K562 (cell line): ENCODE data around the gene OR5M8. TPM values are rescaled to one million over a fixed set of nuclear protein-coding genes. Genes with fewer than 3 reads are reported as not detected.

Source experiments
- ATAC-seq: fragments of 200-7000 bp; cut with Tn5 transposase; 3 replicates; pipeline ENCODE4 v1.9.1; 2020; ENCODE audit warnings: moderate library complexity
- BruUV-seq: library from RNA; stranded (reverse); fragments of 400-500 nt; replicated peaks from 2 replicates; lab custom pipeline; 2021; lab: Mats Ljungman, UMichigan
- CTCF ChIA-PET: fragments of 300-600 bp; formaldehyde crosslinking; extraction: SDS; loops from one replicate; lab custom pipeline; 2021; ENCODE audit warnings: low intra/inter-chr PET ratio; lab: Yijun Ruan, JAX
- POLR2A ChIA-PET: fragments of 300-600, 350-650 bp; sonication (Branson Sonifier 250); formaldehyde crosslinking; extraction: SDS; loops from one replicate; lab custom pipeline; 2021; ENCODE audit warnings: antibody characterized with exemption, inconsistent platforms; lab: Yijun Ruan, JAX
- DNase-seq, 4 experiments: peaks; one replicate each; pipeline versions ENCODE4 v3.0.0 to v3.0.0-alpha.2; 2011 to 2018; ENCODE audit warnings: low spot score in 3 of 4, mixed read lengths in 3 of 4; ENCODE audit errors: extremely low read depth in 1 of 4
- FAIRE-seq: peaks from 2 replicates; lab custom pipeline; 2011; peaks lifted over from hg19 to GRCh38; lab: Jason Lieb, UNC
- H2AFZ ChIP-seq: 2 replicates; pipeline ENCODE4 v1.6.0; 2011; ENCODE audit warnings: low read depth, low read length, control low read depth, inconsistent platforms
- H3K27ac ChIP-seq: fragments of 200-600 bp; 3 replicates; pipeline ENCODE4 v1.8.0; 2011; ENCODE audit warnings: low read depth, mild to moderate bottlenecking, control low read depth, inconsistent platforms, low read length, moderate library complexity, mixed read lengths; ENCODE audit errors: extremely low read depth
- H3K27me3 ChIP-seq, 2 experiments: fragments of 300-600 bp in 1 of 2; 2 replicates in 1 of 2; 3 replicates in 1 of 2; pipeline versions ENCODE4 v1.6.0 to v1.8.0; 2011; ENCODE audit warnings: inconsistent platforms in 2 of 2, low read length in 2 of 2, mild to moderate bottlenecking in 1 of 2, mixed read lengths in 1 of 2, moderate library complexity in 1 of 2; ENCODE audit not compliant: control insufficient read depth in 2 of 2, insufficient read depth in 2 of 2
- H3K36me3 ChIP-seq: fragments of 300-600 bp; 3 replicates; pipeline ENCODE4 v1.8.0; 2011; ENCODE audit warnings: mild to moderate bottlenecking, low read length, inconsistent platforms; ENCODE audit not compliant: control insufficient read depth, insufficient read depth
- H3K4me1 ChIP-seq, 2 experiments: fragments of 200-600 bp in 1 of 2; replicated peaks in 1 of 2; 2 replicates in 1 of 2; 3 replicates in 1 of 2; pipeline versions ENCODE4 v1.5.1 to v1.8.0; 2011; ENCODE audit warnings: inconsistent platforms in 2 of 2, low read length in 2 of 2, mild to moderate bottlenecking in 1 of 2, mixed read lengths in 1 of 2, moderate library complexity in 1 of 2; ENCODE audit not compliant: control insufficient read depth in 2 of 2, insufficient read depth in 2 of 2
- H3K4me2 ChIP-seq: 2 replicates; pipeline ENCODE4 v1.6.1; 2011; ENCODE audit warnings: low read length, control low read depth, inconsistent platforms, mixed read lengths; ENCODE audit not compliant: insufficient read depth
- H3K4me3 ChIP-seq: fragments of 200-600 bp; sonication (generic), shearing (Covaris generic); 2 replicates; pipeline ENCODE4 v1.5.1; 2016; ENCODE audit warnings: control low read depth, inconsistent platforms
- H3K79me2 ChIP-seq: fragments of 200-600 bp; 3 replicates; pipeline ENCODE4 v1.8.0; 2011; ENCODE audit warnings: low read length, inconsistent platforms; ENCODE audit not compliant: control insufficient read depth, insufficient read depth
- H3K9ac ChIP-seq, 2 experiments: 2 replicates each; pipeline versions ENCODE4 v1.6.0 to v1.6.1; 2011; ENCODE audit warnings: low read depth in 2 of 2, low read length in 2 of 2, control low read depth in 1 of 2, inconsistent platforms in 1 of 2, mild to moderate bottlenecking in 1 of 2, mixed read lengths in 1 of 2; ENCODE audit not compliant: insufficient read depth in 1 of 2
- H3K9me1 ChIP-seq: one replicate; pipeline ENCODE4 v1.6.0; 2011; ENCODE audit warnings: inconsistent platforms, mild to moderate bottlenecking, low read length, moderate library complexity; ENCODE audit not compliant: control insufficient read depth, insufficient read depth
- H3K9me3 ChIP-seq: replicated peaks from 2 replicates; pipeline ENCODE4 v1.5.1; 2011; ENCODE audit warnings: low read depth, low read length, inconsistent platforms; ENCODE audit not compliant: control insufficient read depth, insufficient read depth
- H4K20me1 ChIP-seq: replicated peaks from 2 replicates; pipeline ENCODE4 v1.6.1; 2011; ENCODE audit warnings: low read length, inconsistent platforms, mixed read lengths; ENCODE audit not compliant: control insufficient read depth, insufficient read depth
- CHD2 ChIP-seq: IDR thresholded peaks from 2 replicates; pipeline ENCODE4 v1.6.1; 2011; ENCODE audit warnings: low read depth, low read length
- DNMT1 ChIP-seq: fragments of 450-650 bp; IDR thresholded peaks from 2 replicates; pipeline ENCODE4 v1.6.1; 2016; ENCODE audit warnings: antibody characterized with exemption, mild to moderate bottlenecking
- MEIS2 ChIP-seq: fragments of 450-650 bp; IDR thresholded peaks from 2 replicates; pipeline ENCODE4 v1.6.1; 2014; ENCODE audit warnings: mild to moderate bottlenecking; ENCODE audit not compliant: partially characterized antibody
- NR1H2 ChIP-seq: sonication (generic); formaldehyde crosslinking; IDR thresholded peaks from 2 replicates; pipeline ENCODE4 v1.4.0; 2020; ENCODE audit warnings: mild to moderate bottlenecking, missing genetic modification reagents
- RBM39 ChIP-seq: fragments of 200-400 bp; formaldehyde crosslinking; optimal IDR thresholded peaks from 2 replicates; pipeline ENCODE3; 2018; ENCODE audit warnings: low read depth, low read length
- STAT5A ChIP-seq: IDR thresholded peaks from 2 replicates; pipeline ENCODE4 v1.6.1; 2012; ENCODE audit warnings: low read length, inconsistent platforms, borderline replicate concordance
- XRCC5 ChIP-seq: fragments of 200-400 bp; formaldehyde crosslinking; IDR thresholded peaks from 2 replicates; pipeline ENCODE4 v1.6.1; 2017; ENCODE audit warnings: low read depth, mild to moderate bottlenecking, low read length
- ZNF134 ChIP-seq: fragments of 250-450 bp; sonication (Bioruptor Pico); conservative IDR thresholded peaks from 2 replicates; pipeline ENCODE4 v1.4.0; 2020
- WGBS: fragments of 100-300 bp; shearing (Covaris generic); methylation state at CpG from one replicate; pipeline ENCODE4 v1.1.6; 2016; ENCODE audit warnings: low coverage, mixed read lengths; ENCODE audit not compliant: insufficient coverage; ENCODE audit errors: missing lambda C conversion rate; 5-methylcytosine and 5-hydroxymethylcytosine counted together
- in situ Hi-C: fragments of 300-500 bp; cut with MboI; formaldehyde crosslinking; loops from 4 replicates; pipeline ENCODE4 v1.15.0; 2018; ENCODE audit warnings: inconsistent platforms, mixed read lengths
- intact Hi-C: fragments of 100-400 bp; cut with micrococcal nuclease; formaldehyde crosslinking; loops from 2 replicates; pipeline ENCODE4 v1.14.2; 2022
- polyA plus RNA-seq, 8 experiments: library from polyadenylated mRNA; depleted of rRNA in 4 of 8; stranded (reverse) in 5 of 8; unstranded in 3 of 8; fragments of >200 nt; fragmentation: Nextera tagmentation in 2 of 8; fragmentation: Illumina TruSeq in 1 of 8; extraction: Ambion mirVana in 2 of 8; extraction: Trizol in 1 of 8; gene quantifications; 2 replicates each; pipeline versions ENCODE4 v1.2.1 to v1.2.3, GENCODE V29; 2011 to 2014; ENCODE audit warnings: inconsistent platforms in 1 of 8, missing spikeins in 1 of 8
- total RNA-seq, 7 experiments: library from RNA; depleted of rRNA in 6 of 7; stranded (reverse); fragments of >200 nt in 6 of 7; fragmentation: Illumina TruSeq in 2 of 7; extraction: Trizol in 2 of 7; gene quantifications; 2 replicates each; pipeline versions ENCODE4 v1.2.1 to v1.2.3, GENCODE V29; 2011 to 2021; ENCODE audit warnings: low replicate concordance in 1 of 7
- TF ChIP-seq, protein P1 (sequence below), 2 experiments: fragments of 450-650 bp; IDR thresholded peaks; 2 replicates each; pipeline ENCODE4 v1.6.1; 2016; ENCODE audit warnings: mild to moderate bottlenecking in 2 of 2, borderline replicate concordance in 1 of 2, low read depth in 1 of 2, moderate library complexity in 1 of 2
- TF ChIP-seq, protein P2 (sequence below), 3 experiments: IDR thresholded peaks in 2 of 3; conservative IDR thresholded peaks in 1 of 3; 2 replicates each; pipeline ENCODE4 v1.5.1; 2011 to 2012; ENCODE audit warnings: low read length in 3 of 3, mild to moderate bottlenecking in 3 of 3, control low read depth in 2 of 3, improper control_type of control experiment in 1 of 3, inconsistent platforms in 1 of 3, low read depth in 1 of 3, mixed read lengths in 1 of 3, moderate library complexity in 1 of 3; ENCODE audit not compliant: insufficient read depth in 2 of 3

OR5M8 gene
- total and polyA plus RNA-seq, 9 of the 15 experiments (the other 6 are each of a cell fraction or from before 2014, with no cell fraction given) = not detected

- WGBS = 5% methylated on average over 1 of the region's 1 CpG
- Histone ChIP-seq H3K4me1 (no peaks in the 10 kb centered on the region), H3K4me3 (no peak overlapping the region), H3K9me3 (no peaks in the 10 kb centered on the region), H3K9me1 (no peaks in the 10 kb centered on the region), H3K79me2 (no peaks in the 10 kb centered on the region), H3K27ac (no peak overlapping the region), H4K20me1 (no peaks in the 10 kb centered on the region), H3K9ac (no peak overlapping the region), H3K4me2 (no peak overlapping the region), H2AFZ (no peak overlapping the region), H3K36me3 (no peaks in the 10 kb centered on the region), H3K27me3 (no peaks in the 10 kb centered on the region)
- ATAC-seq = no peak
- TF ChIP-seq, protein P1, sequence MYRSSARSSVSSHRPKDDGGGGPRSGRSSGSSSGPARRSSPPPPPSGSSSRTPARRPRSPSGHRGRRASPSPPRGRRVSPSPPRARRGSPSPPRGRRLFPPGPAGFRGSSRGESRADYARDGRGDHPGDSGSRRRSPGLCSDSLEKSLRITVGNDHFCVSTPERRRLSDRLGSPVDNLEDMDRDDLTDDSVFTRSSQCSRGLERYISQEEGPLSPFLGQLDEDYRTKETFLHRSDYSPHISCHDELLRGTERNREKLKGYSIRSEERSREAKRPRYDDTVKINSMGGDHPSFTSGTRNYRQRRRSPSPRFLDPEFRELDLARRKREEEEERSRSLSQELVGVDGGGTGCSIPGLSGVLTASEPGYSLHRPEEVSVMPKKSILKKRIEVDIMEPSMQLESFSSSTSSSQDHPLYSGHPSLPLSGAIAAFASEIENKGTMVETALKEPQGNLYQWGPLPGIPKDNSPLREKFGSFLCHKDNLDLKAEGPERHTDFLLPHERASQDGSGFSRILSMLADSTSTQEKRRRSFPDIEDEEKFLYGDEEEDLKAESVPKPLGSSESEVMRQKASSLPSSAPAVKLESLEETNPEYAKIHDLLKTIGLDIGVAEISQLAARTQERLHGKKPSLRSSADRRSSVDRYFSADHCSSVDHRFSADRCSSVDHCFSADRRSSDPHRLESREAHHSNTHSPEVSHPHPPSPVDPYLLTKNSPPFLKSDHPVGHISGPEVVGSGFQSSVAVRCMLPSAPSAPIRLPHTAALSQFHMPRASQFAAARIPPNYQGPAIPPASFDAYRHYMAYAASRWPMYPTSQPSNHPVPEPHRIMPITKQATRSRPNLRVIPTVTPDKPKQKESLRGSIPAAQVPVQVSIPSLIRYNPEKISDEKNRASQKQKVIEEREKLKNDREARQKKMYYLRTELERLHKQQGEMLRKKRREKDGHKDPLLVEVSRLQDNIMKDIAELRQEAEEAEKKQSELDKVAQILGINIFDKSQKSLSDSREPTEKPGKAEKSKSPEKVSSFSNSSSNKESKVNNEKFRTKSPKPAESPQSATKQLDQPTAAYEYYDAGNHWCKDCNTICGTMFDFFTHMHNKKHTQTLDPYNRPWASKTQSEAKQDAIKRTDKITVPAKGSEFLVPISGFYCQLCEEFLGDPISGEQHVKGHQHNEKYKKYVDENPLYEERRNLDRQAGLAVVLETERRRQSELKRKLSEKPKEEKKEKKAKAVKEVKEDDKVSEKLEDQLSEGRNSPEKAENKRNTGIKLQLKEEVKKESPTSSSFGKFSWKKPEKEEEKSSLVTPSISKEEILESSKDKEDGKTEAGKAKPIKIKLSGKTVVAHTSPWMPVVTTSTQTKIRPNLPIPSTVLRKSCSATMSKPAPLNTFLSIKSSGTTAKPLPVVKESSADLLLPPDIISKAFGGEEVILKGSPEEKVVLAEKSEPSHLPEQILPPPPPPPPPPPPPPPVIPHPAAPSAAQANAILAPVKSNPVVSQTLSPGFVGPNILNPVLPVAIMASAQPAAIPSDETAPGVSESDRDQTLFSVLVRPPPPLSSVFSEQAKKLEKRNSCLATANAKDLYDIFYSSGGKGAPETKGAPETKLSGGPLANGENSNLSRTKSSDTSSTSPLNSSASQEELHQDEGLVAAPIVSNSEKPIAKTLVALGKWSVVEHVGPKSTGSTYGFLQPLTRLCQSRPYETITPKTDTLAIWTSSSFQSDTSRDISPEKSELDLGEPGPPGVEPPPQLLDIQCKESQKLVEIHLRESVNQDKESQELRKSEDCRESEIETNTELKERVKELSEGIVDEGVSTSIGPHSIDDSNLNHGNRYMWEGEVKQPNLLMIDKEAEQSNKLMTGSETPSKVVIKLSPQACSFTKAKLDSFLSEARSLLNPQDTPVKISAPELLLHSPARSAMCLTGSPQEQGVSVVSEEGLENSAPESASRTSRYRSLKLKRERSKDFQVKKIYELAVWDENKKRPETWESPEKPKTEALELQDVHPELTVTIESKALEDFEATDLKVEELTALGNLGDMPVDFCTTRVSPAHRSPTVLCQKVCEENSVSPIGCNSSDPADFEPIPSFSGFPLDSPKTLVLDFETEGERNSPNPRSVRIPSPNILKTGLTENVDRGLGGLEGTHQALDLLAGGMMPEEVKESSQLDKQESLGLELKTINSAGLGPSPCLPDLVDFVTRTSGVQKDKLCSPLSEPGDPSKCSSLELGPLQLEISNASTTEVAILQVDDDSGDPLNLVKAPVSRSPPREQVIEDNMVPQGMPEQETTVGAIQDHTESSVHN (IDR thresholded peaks at IDR 0.05; ENCODE audit: borderline replicate concordance in 1 of 2, low read depth in 1 of 2) = no peak
- TF ChIP-seq CHD2 (no peak), STAT5A (no peak), NR1H2 (CRISPR knock-in tag) (no peak), ZNF134 (no peak), XRCC5 (no peak), RBM39 (no peak), DNMT1 (no peak), MEIS2 (no peak)
- TF ChIP-seq, protein P2, sequence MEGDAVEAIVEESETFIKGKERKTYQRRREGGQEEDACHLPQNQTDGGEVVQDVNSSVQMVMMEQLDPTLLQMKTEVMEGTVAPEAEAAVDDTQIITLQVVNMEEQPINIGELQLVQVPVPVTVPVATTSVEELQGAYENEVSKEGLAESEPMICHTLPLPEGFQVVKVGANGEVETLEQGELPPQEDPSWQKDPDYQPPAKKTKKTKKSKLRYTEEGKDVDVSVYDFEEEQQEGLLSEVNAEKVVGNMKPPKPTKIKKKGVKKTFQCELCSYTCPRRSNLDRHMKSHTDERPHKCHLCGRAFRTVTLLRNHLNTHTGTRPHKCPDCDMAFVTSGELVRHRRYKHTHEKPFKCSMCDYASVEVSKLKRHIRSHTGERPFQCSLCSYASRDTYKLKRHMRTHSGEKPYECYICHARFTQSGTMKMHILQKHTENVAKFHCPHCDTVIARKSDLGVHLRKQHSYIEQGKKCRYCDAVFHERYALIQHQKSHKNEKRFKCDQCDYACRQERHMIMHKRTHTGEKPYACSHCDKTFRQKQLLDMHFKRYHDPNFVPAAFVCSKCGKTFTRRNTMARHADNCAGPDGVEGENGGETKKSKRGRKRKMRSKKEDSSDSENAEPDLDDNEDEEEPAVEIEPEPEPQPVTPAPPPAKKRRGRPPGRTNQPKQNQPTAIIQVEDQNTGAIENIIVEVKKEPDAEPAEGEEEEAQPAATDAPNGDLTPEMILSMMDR (IDR thresholded peaks at IDR 0.05 in 2 of 3, conservative IDR thresholded peaks at IDR 0.05 in 1 of 3; ENCODE audit: insufficient read depth in 2 of 3, low read depth in 1 of 3, low read length in 3 of 3) = no peak
- no peak for DNase-seq
- ChIA-PET POLR2A (no interaction called here), CTCF (no interaction called here)
- in situ Hi-C loops = no loop called here
- intact Hi-C loops = no loop called here
- FAIRE-seq = no peak
- no TSS peak for BruUV-seq
These were observed 34.1 kb downstream of the OR5M8 start for GRCh38 chr11:56457076-56457475.
